COLO668 (cell line): Measurements from ENCODE around the gene RAB38.

Experiments
- DNase-seq: peaks from one replicate; lab custom pipeline; 2025; ENCODE audit not compliant: unreplicated experiment; lab: John Stamatoyannopoulos, UW

The RAB38 gene

GRCh38 chr11:88170673-88171072 lies 4.6 kb downstream of the RAB38 start:
- no peak for DNase-seq

GRCh38 chr11:88169881-88170280 lies 5.4 kb downstream of the RAB38 start:
- no peak for DNase-seq

- DNase-seq: no peak
Measured at GRCh38 chr11:88169471-88169870, 5.8 kb downstream of the RAB38 start.

GRCh38 chr11:88167853-88168252 lies 7.4 kb downstream of the RAB38 start:
- no peak for DNase-seq

GRCh38 chr11:88164806-88165585 lies 10.2 kb downstream of the RAB38 start:
- no peak for DNase-seq

- DNase-seq: no peak
Measured at GRCh38 chr11:88164320-88164719, 10.9 kb downstream of the RAB38 start.

- no peak for DNase-seq
Measured at GRCh38 chr11:88158081-88158480, 17.2 kb downstream of the RAB38 start.

GRCh38 chr11:88157370-88157769 lies 17.9 kb downstream of the RAB38 start:
- no peak for DNase-seq

GRCh38 chr11:88152381-88152780 lies 22.9 kb downstream of the RAB38 start:
- no peak for DNase-seq

GRCh38 chr11:88151709-88152265 lies 23.5 kb downstream of the RAB38 start:
- no peak for DNase-seq

- DNase-seq: no peak
Measured at GRCh38 chr11:88146106-88146505, 29.1 kb downstream of the RAB38 start.

- DNase-seq: no peak
Measured at GRCh38 chr11:88139865-88140264, 35.4 kb downstream of the RAB38 start.

- DNase-seq: no peak
Measured at GRCh38 chr11:88131764-88132470, 43.3 kb downstream of the RAB38 start.

- no peak for DNase-seq
Measured at GRCh38 chr11:88122956-88123355, 52.3 kb downstream of the RAB38 start.

GRCh38 chr11:88119561-88119960 lies 55.7 kb downstream of the RAB38 start:
- no peak for DNase-seq

- no peak for DNase-seq
Measured at GRCh38 chr11:88117281-88117858, 57.9 kb downstream of the RAB38 start.

- DNase-seq: no peak
Measured at GRCh38 chr11:88115828-88116755, 59.2 kb downstream of the RAB38 start.

- DNase-seq: no peak
Measured at GRCh38 chr11:88114486-88115045, 60.7 kb downstream of the RAB38 start.

GRCh38 chr11:88106666-88107065 lies 68.6 kb downstream of the RAB38 start:
- no peak for DNase-seq

GRCh38 chr11:88105951-88106350 lies 69.3 kb downstream of the RAB38 start:
- no peak for DNase-seq
